ENCODE measurements around the gene SAMD3.

DNA sequence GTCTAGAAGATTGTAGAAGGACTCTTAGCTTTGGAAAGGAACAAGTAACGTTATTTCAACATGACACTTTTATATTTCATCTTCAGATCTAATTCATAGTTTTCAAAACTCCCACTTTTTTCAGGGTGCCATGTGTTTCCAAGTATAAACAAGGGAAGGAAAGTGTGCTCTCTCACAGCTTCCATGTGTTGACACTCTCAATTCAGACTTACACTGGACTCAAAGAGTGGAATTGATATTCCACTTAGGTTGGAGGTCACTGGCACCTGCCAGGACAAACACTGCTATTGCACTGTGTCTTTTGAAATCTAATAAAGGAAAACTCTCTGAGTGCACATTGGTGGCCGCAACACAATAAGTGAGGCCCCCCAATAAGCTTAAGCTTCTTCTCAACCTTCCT lies 22.5 kb upstream of the SAMD3 start:
- TF ChIP-seq JUND (IDR thresholded peaks at IDR 0.05) = no peak
- TF ChIP-seq YY1 (IDR thresholded peaks at IDR 0.05) = no peak
- TF ChIP-seq, protein P1, sequence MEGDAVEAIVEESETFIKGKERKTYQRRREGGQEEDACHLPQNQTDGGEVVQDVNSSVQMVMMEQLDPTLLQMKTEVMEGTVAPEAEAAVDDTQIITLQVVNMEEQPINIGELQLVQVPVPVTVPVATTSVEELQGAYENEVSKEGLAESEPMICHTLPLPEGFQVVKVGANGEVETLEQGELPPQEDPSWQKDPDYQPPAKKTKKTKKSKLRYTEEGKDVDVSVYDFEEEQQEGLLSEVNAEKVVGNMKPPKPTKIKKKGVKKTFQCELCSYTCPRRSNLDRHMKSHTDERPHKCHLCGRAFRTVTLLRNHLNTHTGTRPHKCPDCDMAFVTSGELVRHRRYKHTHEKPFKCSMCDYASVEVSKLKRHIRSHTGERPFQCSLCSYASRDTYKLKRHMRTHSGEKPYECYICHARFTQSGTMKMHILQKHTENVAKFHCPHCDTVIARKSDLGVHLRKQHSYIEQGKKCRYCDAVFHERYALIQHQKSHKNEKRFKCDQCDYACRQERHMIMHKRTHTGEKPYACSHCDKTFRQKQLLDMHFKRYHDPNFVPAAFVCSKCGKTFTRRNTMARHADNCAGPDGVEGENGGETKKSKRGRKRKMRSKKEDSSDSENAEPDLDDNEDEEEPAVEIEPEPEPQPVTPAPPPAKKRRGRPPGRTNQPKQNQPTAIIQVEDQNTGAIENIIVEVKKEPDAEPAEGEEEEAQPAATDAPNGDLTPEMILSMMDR (IDR thresholded peaks at IDR 0.05; ENCODE audit: low read depth, low read length, missing input control) = no peak
- TF ChIP-seq, protein P2, sequence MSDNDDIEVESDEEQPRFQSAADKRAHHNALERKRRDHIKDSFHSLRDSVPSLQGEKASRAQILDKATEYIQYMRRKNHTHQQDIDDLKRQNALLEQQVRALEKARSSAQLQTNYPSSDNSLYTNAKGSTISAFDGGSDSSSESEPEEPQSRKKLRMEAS (IDR thresholded peaks at IDR 0.05) = no peak
- TF ChIP-seq TAF1 (conservative IDR thresholded peaks at IDR 0.05) = no peak
- TF ChIP-seq, protein P3, sequence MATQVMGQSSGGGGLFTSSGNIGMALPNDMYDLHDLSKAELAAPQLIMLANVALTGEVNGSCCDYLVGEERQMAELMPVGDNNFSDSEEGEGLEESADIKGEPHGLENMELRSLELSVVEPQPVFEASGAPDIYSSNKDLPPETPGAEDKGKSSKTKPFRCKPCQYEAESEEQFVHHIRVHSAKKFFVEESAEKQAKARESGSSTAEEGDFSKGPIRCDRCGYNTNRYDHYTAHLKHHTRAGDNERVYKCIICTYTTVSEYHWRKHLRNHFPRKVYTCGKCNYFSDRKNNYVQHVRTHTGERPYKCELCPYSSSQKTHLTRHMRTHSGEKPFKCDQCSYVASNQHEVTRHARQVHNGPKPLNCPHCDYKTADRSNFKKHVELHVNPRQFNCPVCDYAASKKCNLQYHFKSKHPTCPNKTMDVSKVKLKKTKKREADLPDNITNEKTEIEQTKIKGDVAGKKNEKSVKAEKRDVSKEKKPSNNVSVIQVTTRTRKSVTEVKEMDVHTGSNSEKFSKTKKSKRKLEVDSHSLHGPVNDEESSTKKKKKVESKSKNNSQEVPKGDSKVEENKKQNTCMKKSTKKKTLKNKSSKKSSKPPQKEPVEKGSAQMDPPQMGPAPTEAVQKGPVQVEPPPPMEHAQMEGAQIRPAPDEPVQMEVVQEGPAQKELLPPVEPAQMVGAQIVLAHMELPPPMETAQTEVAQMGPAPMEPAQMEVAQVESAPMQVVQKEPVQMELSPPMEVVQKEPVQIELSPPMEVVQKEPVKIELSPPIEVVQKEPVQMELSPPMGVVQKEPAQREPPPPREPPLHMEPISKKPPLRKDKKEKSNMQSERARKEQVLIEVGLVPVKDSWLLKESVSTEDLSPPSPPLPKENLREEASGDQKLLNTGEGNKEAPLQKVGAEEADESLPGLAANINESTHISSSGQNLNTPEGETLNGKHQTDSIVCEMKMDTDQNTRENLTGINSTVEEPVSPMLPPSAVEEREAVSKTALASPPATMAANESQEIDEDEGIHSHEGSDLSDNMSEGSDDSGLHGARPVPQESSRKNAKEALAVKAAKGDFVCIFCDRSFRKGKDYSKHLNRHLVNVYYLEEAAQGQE (IDR thresholded peaks at IDR 0.05) = no peak
- TF ChIP-seq HNF4A (conservative IDR thresholded peaks at IDR 0.05) = no peak
- TF ChIP-seq RAD21 (IDR thresholded peaks at IDR 0.05) = no peak
- no peak for TF ChIP-seq GABPA (IDR thresholded peaks at IDR 0.05 in 1 of 2, conservative IDR thresholded peaks at IDR 0.05 in 1 of 2)
- TF ChIP-seq, protein P4, sequence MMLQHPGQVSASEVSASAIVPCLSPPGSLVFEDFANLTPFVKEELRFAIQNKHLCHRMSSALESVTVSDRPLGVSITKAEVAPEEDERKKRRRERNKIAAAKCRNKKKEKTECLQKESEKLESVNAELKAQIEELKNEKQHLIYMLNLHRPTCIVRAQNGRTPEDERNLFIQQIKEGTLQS (IDR thresholded peaks at IDR 0.05) = no peak
